Memory B cell (primary cell): ENCODE measurements around the gene RANBP10.
A peak's percentile ranks its signal among the peaks of the same experiment; 100 is the strongest.

ENCODE experiments used
- ATAC-seq: fragments of 150-1000 bp; cut with Tn5 transposase; 2 replicates; pipeline ENCODE4 v1.10.0; 2021; ENCODE audit warnings: low read depth, mild to moderate bottlenecking, moderate library complexity
- DNase-seq, 2 donors: peaks; one replicate each; pipeline ENCODE4 v3.0.0; 2022; ENCODE audit warnings: low spot score in 2 of 2
- H3K27ac Mint-ChIP-seq: one replicate; pipeline ENCODE4 v1.8.0; 2022; ENCODE audit warnings: mild to moderate bottlenecking, moderate library complexity, mixed read lengths
- H3K27me3 Mint-ChIP-seq: one replicate; pipeline ENCODE4 v1.8.0; 2022; ENCODE audit warnings: mixed read lengths
- H3K36me3 Mint-ChIP-seq: one replicate; pipeline ENCODE4 v1.8.0; 2022; ENCODE audit warnings: mild to moderate bottlenecking, mixed read lengths
- H3K4me1 Mint-ChIP-seq: one replicate; pipeline ENCODE4 v1.8.0; 2022; ENCODE audit warnings: mixed read lengths
- H3K4me3 Mint-ChIP-seq: one replicate; pipeline ENCODE4 v1.8.0; 2022; ENCODE audit warnings: mild to moderate bottlenecking, moderate library complexity, mixed read lengths
- H3K9me3 Mint-ChIP-seq: one replicate; pipeline ENCODE4 v1.8.0; 2022; ENCODE audit warnings: mixed read lengths

Gene RANBP10

GRCh38 chr16:67731753-67732095 is 74.6 kb downstream of the RANBP10 start:
- Mint-ChIP-seq H3K27ac (no peak overlapping the region), H3K27me3 (no peaks in the 10 kb centered on the region), H3K4me3 (no peak overlapping the region), H3K36me3 (peaks cover 23% of the 10 kb centered on the region), H3K4me1 (no peaks in the 10 kb centered on the region), H3K9me3 (no peaks in the 10 kb centered on the region)
- DNase-seq, result no peak
- ATAC-seq, result no peak

GRCh38 chr16:67731071-67731752 is 75.1 kb downstream of the RANBP10 start:
- Mint-ChIP-seq H3K4me3 (no peak overlapping the region), H3K36me3 (peaks cover 23% of the 10 kb centered on the region), H3K27me3 (no peaks in the 10 kb centered on the region), H3K27ac (peak overlapping the region; percentile 48), H3K4me1 (no peaks in the 10 kb centered on the region), H3K9me3 (no peaks in the 10 kb centered on the region)
- no peak for ATAC-seq
- no peak for DNase-seq

DNA sequence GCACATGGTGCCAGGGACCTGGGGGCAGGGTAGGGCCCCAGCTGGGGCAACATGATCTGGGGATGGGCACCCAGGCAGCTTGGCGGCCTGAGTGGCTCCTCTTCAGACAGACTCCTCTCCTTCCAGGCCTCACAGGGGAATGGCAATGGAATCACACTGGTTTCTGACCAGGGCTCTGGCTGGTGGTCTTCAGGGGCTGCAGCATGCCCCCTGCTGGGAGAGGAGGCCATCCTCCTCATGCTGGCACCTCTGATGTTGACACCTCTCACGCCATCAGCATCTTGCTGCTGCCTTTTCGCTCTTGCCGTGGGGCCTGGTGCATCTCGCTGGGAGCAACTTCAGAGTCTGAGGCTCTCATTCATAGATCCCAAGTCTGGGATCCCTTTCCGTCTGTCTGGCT is 76.0 kb downstream of the RANBP10 start:
- no peaks in the 10 kb centered on the region for H3K27me3 Mint-ChIP-seq
- H3K4me3 Mint-ChIP-seq, result no peak overlapping the region

DNA sequence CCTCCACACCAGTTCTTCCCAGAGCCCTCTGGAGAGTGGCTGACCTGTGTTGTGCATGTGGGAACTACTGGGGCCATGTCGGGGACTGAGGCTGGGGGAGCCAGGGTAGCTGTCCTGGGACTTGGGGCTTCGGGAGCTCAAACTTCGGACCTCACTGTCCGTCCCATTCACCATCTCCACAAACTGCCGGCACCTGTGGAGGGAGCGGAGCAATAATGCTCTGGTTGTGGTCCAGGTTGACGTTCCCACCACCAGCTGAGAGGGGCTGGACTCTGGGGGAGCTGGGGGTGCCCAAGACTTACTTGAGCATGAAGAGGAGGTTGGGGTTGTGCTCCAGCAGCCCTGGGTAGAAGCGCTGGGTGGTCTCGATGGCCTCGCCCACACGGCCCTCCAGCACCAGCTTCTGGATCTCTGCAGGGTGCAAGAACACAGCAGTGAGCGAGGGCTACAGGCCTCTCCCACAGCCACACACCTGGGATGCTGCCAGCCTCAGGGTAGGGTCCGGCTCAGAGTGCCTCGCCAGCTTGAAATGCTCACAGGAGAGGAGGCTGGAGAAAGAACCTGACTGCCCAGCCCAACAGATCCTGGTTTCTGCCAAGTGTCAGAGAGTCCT is 76.6 kb downstream of the RANBP10 start:
- Mint-ChIP-seq H3K9me3 (no peaks in the 10 kb centered on the region), H3K27ac (no peak overlapping the region), H3K4me3 (no peak overlapping the region), H3K4me1 (no peaks in the 10 kb centered on the region), H3K27me3 (no peaks in the 10 kb centered on the region), H3K36me3 (peaks cover 23% of the 10 kb centered on the region)
- no peak for DNase-seq
- ATAC-seq, result no peak

More for the DNA sequence above, 76.0 kb downstream of the RANBP10 start:
- Mint-ChIP-seq H3K36me3 (peaks cover 26% of the 10 kb centered on the region), H3K9me3 (no peaks in the 10 kb centered on the region), H3K27ac (peak overlapping the region; percentile 48), H3K4me1 (no peaks in the 10 kb centered on the region)
- no peak for ATAC-seq
- DNase-seq, result no peak

- Mint-ChIP-seq H3K4me1 (no peaks in the 10 kb centered on the region), H3K36me3 (peaks cover 23% of the 10 kb centered on the region), H3K9me3 (no peaks in the 10 kb centered on the region), H3K4me3 (no peak overlapping the region), H3K27ac (no peak overlapping the region), H3K27me3 (no peaks in the 10 kb centered on the region)
- DNase-seq (no peak), ATAC-seq (no peak)
Measured at GRCh38 chr16:67727521-67728485, 78.6 kb downstream of the RANBP10 start.

DNA sequence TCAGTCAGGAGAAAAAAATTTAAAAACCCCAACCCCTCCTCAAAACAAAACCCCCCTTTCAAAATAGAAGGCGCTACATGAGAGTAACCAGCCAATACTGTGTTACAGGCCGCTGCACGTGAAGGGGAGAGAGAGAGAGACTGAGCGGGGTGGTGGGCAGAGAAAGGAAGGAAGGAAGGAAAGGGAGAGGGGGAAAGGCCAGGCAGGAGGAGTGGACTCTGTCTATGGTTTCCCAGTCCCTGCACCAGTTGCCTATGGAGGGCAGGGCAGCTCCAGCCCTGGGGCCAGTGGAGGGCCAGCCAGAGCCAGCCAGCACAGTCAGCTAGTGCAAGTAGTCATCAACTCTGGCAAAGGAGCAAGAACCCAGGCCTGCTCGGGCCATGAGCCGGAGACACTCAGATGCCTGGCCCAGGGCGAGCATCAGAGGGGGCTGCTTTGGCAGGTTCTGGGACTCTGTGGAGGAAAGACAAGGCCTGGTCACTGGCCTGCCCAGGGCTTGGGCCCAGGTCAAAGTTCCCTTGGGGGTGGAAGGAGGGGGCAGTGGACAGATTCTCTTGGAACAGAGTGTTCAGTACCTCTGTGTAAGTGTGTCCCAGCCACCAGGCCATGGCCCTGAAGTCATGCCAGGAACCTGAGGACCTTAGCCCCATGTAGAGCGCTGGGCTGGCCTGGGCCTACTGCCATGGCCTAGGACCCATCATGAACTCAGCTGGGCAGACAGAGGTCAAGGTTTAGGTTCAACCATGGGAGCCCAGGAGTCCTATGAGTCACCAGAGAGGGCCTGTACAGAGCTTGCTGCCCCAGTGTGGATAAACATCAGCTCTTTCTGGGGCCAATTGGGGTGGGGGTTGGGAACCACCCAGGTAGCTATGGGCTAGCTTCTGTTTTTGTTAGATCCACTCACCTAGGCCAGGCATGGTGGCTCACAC is 80.0 kb downstream of the RANBP10 start:
- Mint-ChIP-seq H3K9me3 (no peaks in the 10 kb centered on the region), H3K27me3 (no peaks in the 10 kb centered on the region), H3K4me1 (no peaks in the 10 kb centered on the region), H3K27ac (no peak overlapping the region), H3K36me3 (peaks cover 23% of the 10 kb centered on the region), H3K4me3 (no peak overlapping the region)
- DNase-seq, result no peak
- ATAC-seq, result no peak

GRCh38 chr16:67723911-67724305 is 82.5 kb downstream of the RANBP10 start:
- no peaks in the 10 kb centered on the region for H3K27me3 Mint-ChIP-seq
- no peak overlapping the region for H3K4me3 Mint-ChIP-seq
- no peaks in the 10 kb centered on the region for H3K9me3 Mint-ChIP-seq
- H3K27ac Mint-ChIP-seq, result no peak overlapping the region
- ATAC-seq (no peak), DNase-seq (no peak)
- peaks cover 6% of the 10 kb centered on the region for H3K36me3 Mint-ChIP-seq
- peaks cover 6% of the 10 kb centered on the region for H3K4me1 Mint-ChIP-seq

DNA sequence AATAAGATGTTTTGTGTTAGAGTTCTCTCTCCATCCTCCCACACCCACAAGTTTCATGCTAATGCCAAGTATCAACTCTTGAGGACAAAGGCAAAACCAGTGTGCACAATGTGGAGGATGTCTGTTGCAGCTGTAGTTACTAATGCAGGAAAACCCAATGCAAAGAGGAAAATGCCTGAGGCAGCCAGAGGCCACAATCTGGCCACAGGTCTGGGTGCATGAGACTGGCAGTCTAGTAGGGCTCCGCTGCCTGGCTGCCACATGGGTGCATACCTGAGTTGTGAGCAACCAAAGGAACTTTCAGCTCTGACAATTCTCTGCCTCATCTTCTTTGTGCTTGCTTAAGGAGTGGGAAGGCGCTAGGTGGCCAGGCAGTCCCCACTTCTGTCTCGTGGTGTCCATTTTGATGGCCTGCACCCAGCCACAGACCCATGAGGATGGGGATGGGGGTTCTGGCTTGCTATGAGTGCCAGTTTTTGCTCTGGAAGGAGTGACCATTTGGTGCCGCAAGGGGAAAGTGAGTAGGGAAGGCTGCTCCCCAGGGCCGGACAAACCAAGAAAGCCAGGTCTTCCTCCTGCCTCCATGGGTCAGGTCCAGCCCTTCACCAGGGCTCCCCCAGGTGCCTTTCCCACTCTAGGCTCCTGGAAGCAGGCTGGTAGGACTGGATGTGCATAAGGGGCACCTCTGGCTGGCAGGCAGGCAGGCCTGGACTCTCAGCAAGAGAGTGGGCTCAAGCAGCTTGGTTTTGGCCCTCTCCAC is 83.0 kb downstream of the RANBP10 start:
- Mint-ChIP-seq H3K27me3 (no peaks in the 10 kb centered on the region), H3K4me1 (peaks cover 10% of the 10 kb centered on the region), H3K4me3 (no peak overlapping the region), H3K9me3 (no peaks in the 10 kb centered on the region), H3K27ac (no peak overlapping the region), H3K36me3 (peaks cover 5% of the 10 kb centered on the region)
- ATAC-seq (no peak), DNase-seq (no peak)

GRCh38 chr16:67720236-67720635 is 86.1 kb downstream of the RANBP10 start:
- DNase-seq (no peak), ATAC-seq (no peak)
- H3K36me3 Mint-ChIP-seq, result no peaks in the 10 kb centered on the region
- peak overlapping the region; percentile 86 for H3K4me3 Mint-ChIP-seq
- no peaks in the 10 kb centered on the region for H3K9me3 Mint-ChIP-seq
- H3K27me3 Mint-ChIP-seq, result no peaks in the 10 kb centered on the region
- peaks cover 18% of the 10 kb centered on the region for H3K4me1 Mint-ChIP-seq
- H3K27ac Mint-ChIP-seq, result peak overlapping the region; percentile 94

GRCh38 chr16:67719778-67720144 is 86.6 kb downstream of the RANBP10 start:
- Mint-ChIP-seq H3K4me1 (peaks cover 21% of the 10 kb centered on the region), H3K27me3 (no peaks in the 10 kb centered on the region), H3K9me3 (no peaks in the 10 kb centered on the region), H3K27ac (peak overlapping the region; percentile 94), H3K4me3 (peak overlapping the region; percentile 86), H3K36me3 (no peaks in the 10 kb centered on the region)
- DNase-seq (peak in 1 of 2 donors; percentile 18), ATAC-seq (peak; percentile 23)

- peak within 1 kb of the TSS; percentile 94 for H3K27ac Mint-ChIP-seq
- H3K36me3 Mint-ChIP-seq, result no peaks in the 10 kb centered on the region
- H3K9me3 Mint-ChIP-seq, result no peaks in the 10 kb centered on the region
- H3K4me3 Mint-ChIP-seq, result peak within 1 kb of the TSS; percentile 86
- DNase-seq (peak; percentile 99), ATAC-seq (peak; percentile 91)
- no peaks in the 10 kb centered on the region for H3K27me3 Mint-ChIP-seq
- peaks cover 21% of the 10 kb centered on the region for H3K4me1 Mint-ChIP-seq
Measured at GRCh38 chr16:67719048-67719777, 87.1 kb downstream of the RANBP10 start, which contains the start of gene GFOD2. GFOD2 (minus strand) TSS chr16:67719316; CDS start chr16:67685715, 33,601 bp downstream.

GRCh38 chr16:67718668-67719047 is 87.7 kb downstream of the RANBP10 start:
- Mint-ChIP-seq H3K36me3 (no peaks in the 10 kb centered on the region), H3K27ac (peak overlapping the region; percentile 94), H3K9me3 (no peaks in the 10 kb centered on the region), H3K4me3 (peak overlapping the region; percentile 86), H3K4me1 (peaks cover 21% of the 10 kb centered on the region), H3K27me3 (no peaks in the 10 kb centered on the region)
- DNase-seq (no peak), ATAC-seq (no peak)
